Calu3 (cell line): ENCODE measurements around the gene JAZF1. TPM values are rescaled to one million over a fixed set of nuclear protein-coding genes. Genes with fewer than 3 reads are reported as not detected.

Experiments
- BruUV-seq: library from RNA; stranded (reverse); fragments of 400-500 nt; replicated peaks from 2 replicates; lab custom pipeline; 2021; lab: Mats Ljungman, UMichigan
- CTCF ChIA-PET: fragments of 300-600 bp; sonication (Branson Sonifier 250); formaldehyde crosslinking; loops from one replicate; lab custom pipeline; 2022; ENCODE audit warnings: antibody characterized with exemption; lab: Charles Lee
- DNase-seq: peaks from one replicate; pipeline ENCODE4 v3.0.0; 2022
- H3K27ac Mint-ChIP-seq: one replicate; pipeline ENCODE4 v1.8.0; 2022; ENCODE audit warnings: mixed read lengths; ENCODE audit not compliant: unreplicated experiment
- H3K27me3 Mint-ChIP-seq: one replicate; pipeline ENCODE4 v1.8.0; 2022; ENCODE audit warnings: mixed read lengths; ENCODE audit not compliant: unreplicated experiment
- H3K36me3 Mint-ChIP-seq: one replicate; pipeline ENCODE4 v1.8.0; 2022; ENCODE audit warnings: mild to moderate bottlenecking, moderate library complexity, mixed read lengths; ENCODE audit not compliant: insufficient read depth, unreplicated experiment
- H3K4me1 Mint-ChIP-seq: one replicate; pipeline ENCODE4 v1.8.0; 2022; ENCODE audit warnings: mild to moderate bottlenecking, low read depth, mixed read lengths; ENCODE audit not compliant: unreplicated experiment
- H3K4me3 Mint-ChIP-seq: one replicate; pipeline ENCODE4 v1.8.0; 2022; ENCODE audit warnings: mild to moderate bottlenecking, low read depth, moderate library complexity, mixed read lengths; ENCODE audit not compliant: unreplicated experiment
- H3K9me3 Mint-ChIP-seq: one replicate; pipeline ENCODE4 v1.8.0; 2022; ENCODE audit warnings: low read depth, mixed read lengths; ENCODE audit not compliant: unreplicated experiment
- intact Hi-C: fragments of 100-400 bp; cut with micrococcal nuclease; formaldehyde crosslinking; loops from one replicate; pipeline ENCODE4 v1.10.0; 2022; ENCODE audit not compliant: unreplicated experiment
- total RNA-seq: library from RNA; stranded (reverse); gene quantifications from 2 replicates; pipeline ENCODE4 v1.2.3, GENCODE V29; 2022
- TF ChIP-seq, protein P1 (sequence below): fragments of 200-600 bp; IDR thresholded peaks from one replicate; pipeline ENCODE4 v1.8.0; 2022; ENCODE audit warnings: antibody characterized with exemption; ENCODE audit not compliant: unreplicated experiment

Gene JAZF1
- total RNA-seq, 1 experiment from 2014 or later: 10.7 TPM

DNA sequence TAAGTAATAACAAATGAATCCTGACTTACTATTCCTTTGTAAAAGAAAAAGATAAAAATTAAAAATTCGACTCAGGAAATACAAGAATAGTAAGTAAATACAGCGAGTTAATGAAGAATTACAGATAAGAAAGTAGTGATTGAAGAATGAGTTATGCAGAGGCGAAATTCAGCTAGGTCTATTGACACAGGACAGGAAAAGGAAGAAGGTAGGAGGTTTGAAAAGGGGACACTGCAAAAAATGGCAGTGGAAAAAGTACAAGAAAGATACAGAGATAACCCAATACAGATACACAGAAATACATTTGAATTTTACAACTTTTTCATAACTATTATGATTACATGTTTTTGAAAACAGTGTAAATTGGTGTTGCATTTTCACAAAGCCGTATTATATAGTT is 28.0 kb downstream of the JAZF1 start:
- no TSS peak for BruUV-seq
- H3K27ac Mint-ChIP-seq: peak overlapping the region; percentile 2

DNA sequence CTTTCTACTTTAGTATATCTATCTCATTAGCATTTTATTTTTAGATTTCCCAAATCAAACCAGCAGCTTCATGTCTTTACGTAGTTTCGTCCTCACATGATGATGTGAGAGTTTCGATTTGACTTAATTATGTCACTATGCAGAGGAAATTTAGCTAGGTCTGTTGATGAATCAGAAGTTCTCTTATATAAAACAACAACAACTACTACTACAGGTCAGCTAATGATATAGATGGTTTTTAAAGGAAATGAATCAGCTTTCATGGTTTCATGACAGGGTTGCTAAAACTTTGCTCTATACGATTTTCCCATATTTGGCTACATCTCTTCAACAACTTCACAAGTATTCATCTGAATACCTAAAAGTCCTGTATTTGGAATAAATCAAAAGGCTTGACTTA is 28.6 kb downstream of the JAZF1 start:
- CTCF ChIA-PET: no interaction called here
- Mint-ChIP-seq H3K27me3 (no peaks in the 10 kb centered on the region), H3K4me1 (peaks cover 64% of the 10 kb centered on the region), H3K9me3 (no peaks in the 10 kb centered on the region), H3K4me3 (no peak overlapping the region), H3K27ac (peak overlapping the region; percentile 2), H3K36me3 (peaks cover 5% of the 10 kb centered on the region)
- BruUV-seq: no TSS peak
- intact Hi-C loops: no loop called here
- no peak for DNase-seq
- TF ChIP-seq, protein P1, sequence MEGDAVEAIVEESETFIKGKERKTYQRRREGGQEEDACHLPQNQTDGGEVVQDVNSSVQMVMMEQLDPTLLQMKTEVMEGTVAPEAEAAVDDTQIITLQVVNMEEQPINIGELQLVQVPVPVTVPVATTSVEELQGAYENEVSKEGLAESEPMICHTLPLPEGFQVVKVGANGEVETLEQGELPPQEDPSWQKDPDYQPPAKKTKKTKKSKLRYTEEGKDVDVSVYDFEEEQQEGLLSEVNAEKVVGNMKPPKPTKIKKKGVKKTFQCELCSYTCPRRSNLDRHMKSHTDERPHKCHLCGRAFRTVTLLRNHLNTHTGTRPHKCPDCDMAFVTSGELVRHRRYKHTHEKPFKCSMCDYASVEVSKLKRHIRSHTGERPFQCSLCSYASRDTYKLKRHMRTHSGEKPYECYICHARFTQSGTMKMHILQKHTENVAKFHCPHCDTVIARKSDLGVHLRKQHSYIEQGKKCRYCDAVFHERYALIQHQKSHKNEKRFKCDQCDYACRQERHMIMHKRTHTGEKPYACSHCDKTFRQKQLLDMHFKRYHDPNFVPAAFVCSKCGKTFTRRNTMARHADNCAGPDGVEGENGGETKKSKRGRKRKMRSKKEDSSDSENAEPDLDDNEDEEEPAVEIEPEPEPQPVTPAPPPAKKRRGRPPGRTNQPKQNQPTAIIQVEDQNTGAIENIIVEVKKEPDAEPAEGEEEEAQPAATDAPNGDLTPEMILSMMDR: no peak

More for the DNA sequence above, 28.0 kb downstream of the JAZF1 start:
- Mint-ChIP-seq H3K4me3 (no peak overlapping the region), H3K27me3 (no peaks in the 10 kb centered on the region), H3K9me3 (no peaks in the 10 kb centered on the region), H3K4me1 (peaks cover 69% of the 10 kb centered on the region), H3K36me3 (peaks cover 5% of the 10 kb centered on the region)
- TF ChIP-seq, protein P1: no peak
- intact Hi-C loops: no loop called here
- CTCF ChIA-PET: no interaction called here
- DNase-seq: no peak

DNA sequence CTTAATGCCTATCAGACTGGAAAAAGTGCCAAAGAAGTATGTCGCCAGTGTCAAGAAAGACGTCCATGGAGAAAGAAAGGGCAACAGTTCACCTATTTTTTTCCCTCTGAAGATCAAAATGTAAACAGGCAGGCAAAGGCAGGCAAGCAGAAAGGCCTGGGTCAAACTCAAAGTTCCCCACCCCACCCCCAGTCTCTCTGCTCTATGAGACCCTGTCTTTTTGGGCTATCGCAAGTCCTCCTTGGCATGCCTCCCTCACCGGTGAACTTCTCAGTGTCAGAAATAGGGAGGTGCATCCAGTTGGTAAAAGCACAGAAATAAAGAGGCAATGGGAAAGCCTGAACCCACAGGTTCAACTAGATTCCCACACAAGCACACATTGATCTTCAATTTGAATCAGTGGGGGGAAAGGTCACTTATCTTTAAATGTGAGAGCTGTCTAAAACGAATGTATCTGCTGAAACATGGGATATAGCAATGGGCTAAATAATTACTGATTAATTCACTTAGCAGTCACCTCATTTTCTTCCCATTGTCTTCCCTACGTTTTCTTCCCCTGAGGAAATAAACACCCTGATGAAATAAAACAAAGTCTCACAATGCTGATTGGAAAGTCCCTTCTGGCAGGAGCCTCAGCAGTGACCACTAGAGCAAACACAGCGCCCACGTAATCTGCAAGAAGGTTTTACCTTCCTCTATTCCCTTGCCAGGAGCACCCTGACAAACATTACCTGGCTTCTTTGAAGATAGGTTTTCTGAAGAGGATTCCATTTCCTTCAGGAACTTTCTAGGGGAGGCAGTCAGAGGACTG is 31.1 kb downstream of the JAZF1 start:
- intact Hi-C loops: no loop called here
- DNase-seq: peak; percentile 43
- Mint-ChIP-seq H3K4me3 (no peak overlapping the region), H3K27me3 (no peaks in the 10 kb centered on the region), H3K9me3 (no peaks in the 10 kb centered on the region), H3K4me1 (peaks cover 58% of the 10 kb centered on the region), H3K27ac (peak overlapping the region; percentile 21), H3K36me3 (no peaks in the 10 kb centered on the region)
- no TSS peak for BruUV-seq
- CTCF ChIA-PET: no interaction called here
- TF ChIP-seq, protein P1: no peak

DNA sequence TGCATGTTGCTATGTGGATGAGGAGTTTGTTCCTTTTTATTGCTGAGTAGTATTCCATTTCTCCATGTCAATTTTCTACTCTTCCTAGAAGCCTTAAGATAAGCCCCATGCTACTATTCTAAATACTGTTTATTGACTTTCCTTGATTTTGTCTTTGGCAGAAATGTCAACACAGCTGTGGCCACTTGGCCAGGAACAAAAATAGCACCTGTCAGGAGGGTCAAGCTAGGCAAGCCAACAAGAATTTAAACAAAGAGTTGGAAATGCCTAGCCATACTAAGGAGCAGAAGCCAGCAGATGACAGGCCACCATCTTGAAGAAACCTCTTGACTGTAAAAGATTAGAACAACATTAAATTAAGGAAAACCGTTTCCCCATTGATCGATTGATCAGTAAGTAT is 34.7 kb downstream of the JAZF1 start:
- no peaks in the 10 kb centered on the region for H3K9me3 Mint-ChIP-seq
- intact Hi-C loops: no loop called here
- CTCF ChIA-PET: no interaction called here
- H3K27ac Mint-ChIP-seq: no peak overlapping the region
- BruUV-seq: no TSS peak
- H3K4me1 Mint-ChIP-seq: peaks cover 44% of the 10 kb centered on the region
- no peaks in the 10 kb centered on the region for H3K27me3 Mint-ChIP-seq
- H3K36me3 Mint-ChIP-seq: no peaks in the 10 kb centered on the region
- DNase-seq: no peak
- no peak overlapping the region for H3K4me3 Mint-ChIP-seq
- TF ChIP-seq, protein P1: no peak
